GM12878 (cell line): ENCODE data around the gene ITIH2. TPM values are rescaled to one million over a fixed set of nuclear protein-coding genes. Genes with fewer than 3 reads are reported as not detected.

Experiments used
- ATAC-seq: fragments of 200-7000 bp; cut with Tn5 transposase; 3 replicates; pipeline ENCODE4 v1.9.1; 2020; ENCODE audit warnings: mild to moderate bottlenecking, moderate library complexity
- BruUV-seq: library from RNA; stranded (reverse); fragments of 400-500 nt; replicated peaks from 2 replicates; lab custom pipeline; 2021; lab: Mats Ljungman, UMichigan
- CTCF ChIA-PET: fragments of 300-600 bp; sonication (Branson Sonifier 250); formaldehyde crosslinking; extraction: SDS; loops from one replicate; lab custom pipeline; 2021; ENCODE audit warnings: inconsistent platforms; lab: Yijun Ruan, JAX
- POLR2A ChIA-PET: fragments of 350-600 bp; formaldehyde crosslinking; extraction: SDS; loops from one replicate; lab custom pipeline; 2021; ENCODE audit warnings: inconsistent platforms; lab: Charles Lee
- RAD21 ChIA-PET: fragments of 300-600 bp; sonication (Branson Sonifier 250); formaldehyde crosslinking; loops from one replicate; lab custom pipeline; 2023; ENCODE audit warnings: antibody characterized with exemption; ENCODE audit not compliant: unreplicated experiment; lab: Charles Lee
- SMC1A ChIA-PET: fragments of 300-600 bp; sonication (Branson Sonifier 250); formaldehyde crosslinking; loops from one replicate; lab custom pipeline; 2023; ENCODE audit not compliant: unreplicated experiment, uncharacterized antibody; lab: Charles Lee
- DNase-seq: peaks from one replicate; pipeline ENCODE4 v3.0.0-alpha.2; 2011; ENCODE audit warnings: low read depth, low spot score
- FAIRE-seq: peaks from 3 replicates; lab custom pipeline; 2011; peaks lifted over from hg19 to GRCh38; lab: Jason Lieb, UNC
- H2AFZ ChIP-seq: 2 replicates; pipeline ENCODE4 v1.6.0; 2011; ENCODE audit warnings: low read depth, low read length, control low read depth; ENCODE audit not compliant: control insufficient read depth
- H3K27ac ChIP-seq: 2 replicates; pipeline ENCODE4 v1.5.1; 2011; ENCODE audit warnings: control low read depth; ENCODE audit not compliant: control insufficient read depth, insufficient read depth
- H3K27me3 ChIP-seq, 2 experiments: replicated peaks in 1 of 2; 2 replicates each; pipeline versions ENCODE4 v1.6.0 to v1.6.1; 2011; ENCODE audit warnings: low read length in 1 of 2; ENCODE audit not compliant: control insufficient read depth in 2 of 2, insufficient read depth in 2 of 2
- H3K36me3 ChIP-seq, 2 experiments: 2 replicates each; pipeline ENCODE4 v1.5.1; 2011; ENCODE audit warnings: low read length in 1 of 2; ENCODE audit not compliant: control insufficient read depth in 2 of 2, insufficient read depth in 2 of 2
- H3K4me1 ChIP-seq: 2 replicates; pipeline ENCODE4 v1.6.1; 2011; ENCODE audit warnings: mild to moderate bottlenecking, low read length, moderate library complexity, mixed read lengths; ENCODE audit not compliant: control insufficient read depth, insufficient read depth
- H3K4me2 ChIP-seq: 2 replicates; pipeline ENCODE4 v1.6.0; 2011; ENCODE audit warnings: control low read depth; ENCODE audit not compliant: control insufficient read depth, insufficient read depth
- H3K4me3 ChIP-seq: fragments of 200-600 bp; sonication (generic); 2 replicates; pipeline ENCODE4 v1.5.1; 2016
- H3K79me2 ChIP-seq: 2 replicates; pipeline ENCODE4 v1.6.0; 2011; ENCODE audit warnings: low read length; ENCODE audit not compliant: control insufficient read depth, insufficient read depth
- H3K9ac ChIP-seq: 2 replicates; pipeline ENCODE4 v1.8.0; 2011; ENCODE audit warnings: low read length, control low read depth, mixed read lengths; ENCODE audit not compliant: control insufficient read depth, insufficient read depth
- H3K9me3 ChIP-seq: replicated peaks from 3 replicates; pipeline ENCODE4 v1.5.1; 2011; ENCODE audit warnings: mild to moderate bottlenecking, low read length; ENCODE audit not compliant: control insufficient read depth, insufficient read depth
- H4K20me1 ChIP-seq: 2 replicates; pipeline ENCODE4 v1.6.0; 2011; ENCODE audit not compliant: control insufficient read depth, insufficient read depth
- BMI1 ChIP-seq: fragments of 450-650 bp; IDR thresholded peaks from 2 replicates; pipeline ENCODE4 v1.6.1; 2016; ENCODE audit warnings: mild to moderate bottlenecking, moderate library complexity, borderline replicate concordance
- E2F8 ChIP-seq: fragments of 450-650 bp; IDR thresholded peaks from 2 replicates; pipeline ENCODE4 v1.6.1; 2018; ENCODE audit warnings: mild to moderate bottlenecking, low read depth, moderate library complexity; ENCODE audit not compliant: partially characterized antibody
- MYC ChIP-seq: IDR thresholded peaks from 2 replicates; pipeline ENCODE4 v1.6.1; 2011; ENCODE audit warnings: mild to moderate bottlenecking, low read length, moderate library complexity, inconsistent platforms; ENCODE audit not compliant: insufficient read depth, insufficient replicate concordance, insufficient read length, severe bottlenecking
- NFYB ChIP-seq: IDR thresholded peaks from 2 replicates; pipeline ENCODE4 v1.6.1; 2011; ENCODE audit warnings: low read depth, mild to moderate bottlenecking, low read length, improper control_type of control experiment, moderate library complexity; ENCODE audit not compliant: insufficient read depth
- RUNX3 ChIP-seq: IDR thresholded peaks from 2 replicates; pipeline ENCODE4 v1.6.1; 2012; ENCODE audit warnings: low read length, inconsistent platforms
- ZBTB40 ChIP-seq: fragments of 450-650 bp; IDR thresholded peaks from 2 replicates; pipeline ENCODE4 v1.6.1; 2016; ENCODE audit warnings: mild to moderate bottlenecking, moderate library complexity, borderline replicate concordance
- ZNF274 ChIP-seq: IDR thresholded peaks from one replicate; pipeline ENCODE4 v1.8.0; 2011; ENCODE audit not compliant: insufficient read length, insufficient read depth
- WGBS: methylation state at CpG from one replicate; pipeline ENCODE4 v1.1.6; 2016; ENCODE audit warnings: low lambda C conversion rate; ENCODE audit not compliant: insufficient replicate concordance, insufficient coverage; ENCODE audit errors: missing lambda C conversion rate; 5-methylcytosine and 5-hydroxymethylcytosine counted together
- in situ Hi-C: fragments of 300-500 bp; cut with MboI; formaldehyde crosslinking; loops from 9 replicates; pipeline ENCODE4 v1.14.3; 2018; ENCODE audit warnings: mixed read lengths
- intact Hi-C: fragments of 100-400 bp; cut with micrococcal nuclease; formaldehyde crosslinking; loops from one replicate; pipeline ENCODE4 v1.14.2; 2022; ENCODE audit not compliant: unreplicated experiment
- polyA plus RNA-seq, 11 experiments: library from polyadenylated mRNA; depleted of rRNA in 4 of 11; unstranded in 6 of 11; stranded (reverse) in 5 of 11; fragments of >200 nt; fragmentation: Nextera tagmentation in 4 of 11; fragmentation: Illumina TruSeq in 1 of 11; extraction: Ambion mirVana in 4 of 11; extraction: Trizol in 1 of 11; gene quantifications; 1 replicate in 1 of 11; 2 replicates in 10 of 11; pipeline versions ENCODE4 v1.2.1 to v1.2.3, GENCODE V29; 2011 to 2016; ENCODE audit warnings: inconsistent platforms in 2 of 11, missing spikeins in 2 of 11, low read depth in 1 of 11
- total RNA-seq, 4 experiments: library from RNA; depleted of rRNA in 3 of 4; stranded (reverse); fragments of >200 nt in 3 of 4; fragmentation: Illumina TruSeq in 1 of 4; extraction: Trizol in 1 of 4; gene quantifications; 2 replicates each; pipeline versions ENCODE4 v1.2.1 to v1.2.3, GENCODE V29; 2013 to 2021

ITIH2 gene
- total and polyA plus RNA-seq, 10 of the 15 experiments (the other 5 are each of a cell fraction or from before 2014, with no cell fraction given), result 0.05 to 0.72 (median 0.53) TPM; not detected in 7

- ChIA-PET POLR2A (no interaction called here), RAD21 (interaction anchor here (1.1 to 1.5 kb wide), 2 partner anchors 21 to 183 kb away, joined by 6 read pairs; no protein-coding TSS in a partner anchor), CTCF (interaction anchor here (0.9 to 2.4 kb wide), 5 partner anchors 10 to 183 kb away, joined by 3 to 11 read pairs (median 5); no protein-coding TSS in a partner anchor), SMC1A (interaction anchor here (1.0 to 1.1 kb wide), 3 partner anchors 15 to 182 kb away, joined by 3 to 4 read pairs (median 3); no protein-coding TSS in a partner anchor)
- in situ Hi-C loops, result no loop called here
- no peaks in the 10 kb centered on the region for H3K9me3 ChIP-seq
- H3K4me1 ChIP-seq, result no peaks in the 10 kb centered on the region
- no peaks in the 10 kb centered on the region for H3K79me2 ChIP-seq
- H3K4me2 ChIP-seq, result no peak overlapping the region
- peaks cover 0 to 10% of the 10 kb centered on the region in 2 experiments; a peak in 3 of 4 replicates for H3K27me3 ChIP-seq
- no peak overlapping the region for H3K4me3 ChIP-seq
- WGBS, result 25% methylated on average over 5 of the region's 5 CpGs
- FAIRE-seq, result no peak
- no TSS peak for BruUV-seq
- intact Hi-C loops, result no loop called here
- no peak overlapping the region for H3K9ac ChIP-seq
- ATAC-seq, result no peak
- H3K27ac ChIP-seq, result no peak overlapping the region
- no peaks in the 10 kb centered on the region for H4K20me1 ChIP-seq
- no peaks in the 10 kb centered on the region for H3K36me3 ChIP-seq
- no peak overlapping the region for H2AFZ ChIP-seq
- no peak for TF ChIP-seq NFYB
- TF ChIP-seq BMI1, result no peak
- no peak for TF ChIP-seq MYC
- TF ChIP-seq, all 136 proteins: peak for 0
- DNase-seq, result no peak
These were observed 4.9 kb downstream of the ITIH2 start for GRCh38 chr10:7707858-7708622.

- Histone ChIP-seq H3K4me1 (no peaks in the 10 kb centered on the region), H3K9ac (no peak overlapping the region), H3K27ac (no peak overlapping the region), H3K4me2 (no peak overlapping the region), H3K9me3 (no peaks in the 10 kb centered on the region), H4K20me1 (no peaks in the 10 kb centered on the region), H3K4me3 (no peak overlapping the region), H2AFZ (no peak overlapping the region), H3K27me3 (peaks cover 0 to 10% of the 10 kb centered on the region in 2 experiments; a peak in 3 of 4 replicates), H3K36me3 (no peaks in the 10 kb centered on the region), H3K79me2 (no peaks in the 10 kb centered on the region)
- FAIRE-seq, result no peak
- 32% methylated on average over 4 of the region's 4 CpGs for WGBS
- no TSS peak for BruUV-seq
- intact Hi-C loops, result no loop called here
- POLR2A ChIA-PET, result no interaction called here
- RAD21 ChIA-PET, result interaction anchor here (1.1 kb wide), 1 partner anchor 22 kb away, joined by 6 read pairs; no protein-coding TSS in a partner anchor
- no peak for DNase-seq
- SMC1A ChIA-PET, result interaction anchor here (1.0 kb wide), 1 partner anchor 183 kb away, joined by 3 read pairs; no protein-coding TSS in a partner anchor
- in situ Hi-C loops, result no loop called here
- CTCF ChIA-PET, result interaction anchor here (0.9 to 2.4 kb wide), 5 partner anchors 9 to 183 kb away, joined by 3 to 11 read pairs (median 5); no protein-coding TSS in a partner anchor
- no peak for ATAC-seq
- no peak for TF ChIP-seq RUNX3
- no peak for TF ChIP-seq ZNF274
- no peak for TF ChIP-seq E2F8
- TF ChIP-seq ZBTB40, result no peak
These were observed 5.7 kb downstream of the ITIH2 start for GRCh38 chr10:7708832-7709231.
